Measurements from ENCODE around the gene SEMA6D. TPM values are rescaled to one million over a fixed set of nuclear protein-coding genes. Genes with fewer than 3 reads are reported as not detected.

SEMA6D gene
- polyA plus RNA-seq, 1 donor from 2014 or later = 108 TPM

- TF ChIP-seq POLR2AphosphoS5 (IDR thresholded peaks at IDR 0.05) (no peak), REST (IDR thresholded peaks at IDR 0.05; ENCODE audit: borderline replicate concordance) (no peak), SMC3 (conservative IDR thresholded peaks at IDR 0.05; ENCODE audit: poor library complexity) (no peak), EP300 (conservative IDR thresholded peaks at IDR 0.05; ENCODE audit: poor library complexity, severe bottlenecking) (no peak), MXI1 (conservative IDR thresholded peaks at IDR 0.05; ENCODE audit: poor library complexity, severe bottlenecking) (no peak), RAD21 (conservative IDR thresholded peaks at IDR 0.05) (no peak)
- peaks cover 3% of the 10 kb centered on the region for H3K79me2 ChIP-seq (replicated peaks; ENCODE audit: insufficient read depth, low read length)
- no peak overlapping the region for H2AFZ ChIP-seq (ENCODE audit: low read depth, low read length)
- H3K27ac ChIP-seq (ENCODE audit: low read length) = no peak overlapping the region
- no peaks in the 10 kb centered on the region for H4K20me1 ChIP-seq (ENCODE audit: insufficient read depth)
- peaks cover 5% of the 10 kb centered on the region for H3K36me3 ChIP-seq (ENCODE audit: insufficient read depth, low read length)
- no peak overlapping the region for H3K4me2 ChIP-seq (ENCODE audit: low read length)
- no peaks in the 10 kb centered on the region for H3K9me3 ChIP-seq (ENCODE audit: low read length)
- H3K9ac ChIP-seq (ENCODE audit: low read length) = no peak overlapping the region
- no peaks in the 10 kb centered on the region for H3K9me2 ChIP-seq (ENCODE audit: insufficient read depth, low read length)
- H3F3A ChIP-seq (ENCODE audit: insufficient read depth, low read length, poor library complexity, severe bottlenecking) = no peaks in the 10 kb centered on the region
- H3K4me3 ChIP-seq (ENCODE audit: low read length) = no peak overlapping the region
- H3K27me3 ChIP-seq (ENCODE audit: insufficient read depth, low read depth, low read length) = no peaks in the 10 kb centered on the region
These were observed 29.2 kb downstream of the SEMA6D start for GRCh38 chr15:47746516-47746915.

GRCh38 chr15:47750030-47750739 is 32.9 kb downstream of the SEMA6D start:
- Histone ChIP-seq H3F3A (ENCODE audit: insufficient read depth, low read length, poor library complexity, severe bottlenecking) (no peaks in the 10 kb centered on the region), H3K9me2 (ENCODE audit: insufficient read depth, low read length) (no peaks in the 10 kb centered on the region), H3K27me3 (ENCODE audit: insufficient read depth, low read depth, low read length) (no peaks in the 10 kb centered on the region), H3K4me3 (ENCODE audit: low read length) (no peak overlapping the region), H3K9ac (ENCODE audit: low read length) (no peak overlapping the region), H3K4me2 (ENCODE audit: low read length) (no peak overlapping the region), H3K27ac (ENCODE audit: low read length) (no peak overlapping the region), H2AFZ (ENCODE audit: low read depth, low read length) (no peak overlapping the region), H3K79me2 (replicated peaks; ENCODE audit: insufficient read depth, low read length) (peaks cover 3% of the 10 kb centered on the region), H4K20me1 (ENCODE audit: insufficient read depth) (no peaks in the 10 kb centered on the region), H3K9me3 (ENCODE audit: low read length) (no peaks in the 10 kb centered on the region), H3K36me3 (ENCODE audit: insufficient read depth, low read length) (no peaks in the 10 kb centered on the region)
- no peak for TF ChIP-seq REST (IDR thresholded peaks at IDR 0.05; ENCODE audit: borderline replicate concordance)
- TF ChIP-seq RAD21 (conservative IDR thresholded peaks at IDR 0.05) = no peak
- TF ChIP-seq MXI1 (conservative IDR thresholded peaks at IDR 0.05; ENCODE audit: poor library complexity, severe bottlenecking) = no peak
- no peak for TF ChIP-seq TAF1 (IDR thresholded peaks at IDR 0.05; ENCODE audit: low read depth)
- no peak for TF ChIP-seq SMC3 (conservative IDR thresholded peaks at IDR 0.05; ENCODE audit: poor library complexity)
